Upper lobe of left lung (tissue), 4 donors: ENCODE measurements around the gene PKD2.

Source experiments
- CTCF ChIP-seq, 6 experiments: fragments of 450-650 bp in 4 of 6; fragments of 200-600 bp in 2 of 6; sonication (generic) in 2 of 6; IDR thresholded peaks; one replicate each; pipeline ENCODE4 v1.5.1; 2016 to 2019; ENCODE audit warnings: antibody characterized with exemption in 6 of 6
- EP300 ChIP-seq, 4 donors: sonication (generic); formaldehyde crosslinking; IDR thresholded peaks; one replicate each; pipeline ENCODE4 v1.5.1; 2017; ENCODE audit warnings: antibody characterized with exemption in 4 of 4, control low read depth in 2 of 4
- POLR2A ChIP-seq, 4 donors: fragments of 450-650 bp; IDR thresholded peaks; one replicate each; pipeline ENCODE4 v1.5.1; 2016 to 2017; ENCODE audit warnings: antibody characterized with exemption in 4 of 4, mild to moderate bottlenecking in 2 of 4
- POLR2AphosphoS5 ChIP-seq, 2 donors: sonication (generic); formaldehyde crosslinking; IDR thresholded peaks; one replicate each; pipeline ENCODE4 v1.5.1; 2017; ENCODE audit warnings: antibody characterized with exemption in 2 of 2

- no peak for TF ChIP-seq CTCF (IDR thresholded peaks at IDR 0.05)
- no peak for TF ChIP-seq POLR2A (IDR thresholded peaks at IDR 0.05)
- no peak for TF ChIP-seq POLR2AphosphoS5 (IDR thresholded peaks at IDR 0.05)
- no peak for TF ChIP-seq EP300 (IDR thresholded peaks at IDR 0.05)
These were observed 79.6 kb downstream of the PKD2 start for GRCh38 chr4:88087004-88087403.
